ENCODE measurements around the gene DTHD1.

DNA sequence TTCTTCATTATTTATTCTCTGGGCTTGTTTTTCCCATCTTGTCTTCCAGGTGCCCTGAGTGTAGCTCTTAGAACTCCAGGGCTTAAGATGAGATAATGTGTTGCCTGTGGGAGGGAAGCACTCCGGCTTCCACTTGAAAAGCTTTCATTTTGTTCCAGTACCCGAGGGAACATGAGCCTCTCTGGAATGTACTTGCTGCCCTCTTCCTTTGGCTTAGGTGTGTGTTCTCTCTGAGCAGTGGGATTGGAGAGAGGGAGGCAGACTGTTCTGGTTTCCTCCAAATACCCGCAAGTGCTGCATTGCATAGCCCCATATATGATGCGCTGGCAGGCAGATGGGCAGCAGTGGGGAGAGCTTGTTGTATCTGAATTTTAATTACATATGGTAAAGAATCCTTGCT is 861 bp upstream of the DTHD1 start:
- TF ChIP-seq CTCF (IDR thresholded peaks at IDR 0.05; ENCODE audit: extremely low read depth in 1 of 2, insufficient read depth in 1 of 2, low read depth in 1 of 2, low read length in 2 of 2) = no peak
- TF ChIP-seq JUN (IDR thresholded peaks at IDR 0.05; ENCODE audit: borderline replicate concordance, insufficient read depth, insufficient read length, low read depth) = no peak
- no peak for TF ChIP-seq POLR2A (IDR thresholded peaks at IDR 0.05; ENCODE audit: low read depth, low read length)
- TF ChIP-seq POLR2AphosphoS5 (IDR thresholded peaks at IDR 0.05; ENCODE audit: insufficient read depth, low read depth, low read length) = no peak
